Retinal pigment epithelial cell (primary cell): ENCODE results near the gene VSIG10L.

ENCODE experiments used
- DNase-seq: peaks from one replicate; pipeline ENCODE4 v3.0.0-alpha.2; 2010; ENCODE audit warnings: low read depth
- H3K4me3 ChIP-seq: 2 replicates; pipeline ENCODE4 v1.5.1; 2011; ENCODE audit warnings: mild to moderate bottlenecking, low read length, control low read depth, moderate library complexity
- TF ChIP-seq, protein P1 (sequence below): conservative IDR thresholded peaks from 2 replicates; pipeline ENCODE4 v1.5.1; 2011; ENCODE audit warnings: low read depth, low read length, control low read depth, inconsistent platforms

VSIG10L gene

DNA sequence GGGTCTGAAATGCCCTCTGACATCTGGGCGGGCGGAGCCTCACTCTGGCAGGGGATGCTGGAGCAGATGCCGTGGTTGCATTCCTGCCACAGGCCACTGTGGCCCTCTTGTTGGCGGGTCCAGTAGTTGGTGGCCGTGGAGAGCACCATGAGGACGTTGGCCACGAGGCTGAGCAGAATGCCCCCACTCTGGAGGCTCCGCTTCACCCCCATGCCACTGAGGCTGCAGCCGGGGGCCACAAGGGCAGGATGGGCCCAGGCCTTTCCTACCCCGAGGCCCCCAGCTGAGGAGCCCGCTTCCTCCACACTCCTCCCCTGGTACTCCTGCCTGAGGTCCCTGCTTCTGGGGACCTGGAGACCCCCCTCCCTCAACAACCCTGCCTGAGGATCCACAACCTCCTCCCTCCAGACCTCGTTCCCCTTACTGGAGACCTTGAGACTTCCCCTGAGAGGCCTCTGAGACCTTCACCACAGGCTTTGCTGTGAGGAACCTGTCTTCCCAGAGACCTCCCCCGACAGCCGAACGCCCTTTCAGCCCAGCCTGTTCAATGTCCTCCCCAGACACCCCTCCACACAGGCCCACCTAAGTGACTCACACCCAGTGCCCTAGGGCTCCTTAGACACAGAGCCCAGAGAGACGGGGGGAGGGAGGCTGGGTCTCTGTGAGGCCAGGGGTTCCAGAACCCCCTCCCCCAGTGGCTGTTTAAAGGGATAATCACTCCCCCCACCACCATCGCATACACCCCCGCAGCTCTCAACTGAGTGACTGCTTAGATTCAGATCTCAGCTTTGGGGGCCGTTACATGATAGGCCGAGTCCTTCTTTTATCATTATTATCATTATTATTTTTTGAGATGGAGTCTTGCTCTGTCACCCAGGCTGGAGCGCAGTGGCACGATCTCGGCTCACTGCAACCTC, 26.7 kb upstream of the VSIG10L start, which contains the start of gene CLDND2:
Gene CLDND2, minus strand, starts transcription at position 638 of the 917 bp plus-strand sequence. Its CDS starts 426 bp downstream, at position 212.
- H3K4me3 ChIP-seq = peak within 1 kb of the TSS; percentile 72
- TF ChIP-seq, protein P1, sequence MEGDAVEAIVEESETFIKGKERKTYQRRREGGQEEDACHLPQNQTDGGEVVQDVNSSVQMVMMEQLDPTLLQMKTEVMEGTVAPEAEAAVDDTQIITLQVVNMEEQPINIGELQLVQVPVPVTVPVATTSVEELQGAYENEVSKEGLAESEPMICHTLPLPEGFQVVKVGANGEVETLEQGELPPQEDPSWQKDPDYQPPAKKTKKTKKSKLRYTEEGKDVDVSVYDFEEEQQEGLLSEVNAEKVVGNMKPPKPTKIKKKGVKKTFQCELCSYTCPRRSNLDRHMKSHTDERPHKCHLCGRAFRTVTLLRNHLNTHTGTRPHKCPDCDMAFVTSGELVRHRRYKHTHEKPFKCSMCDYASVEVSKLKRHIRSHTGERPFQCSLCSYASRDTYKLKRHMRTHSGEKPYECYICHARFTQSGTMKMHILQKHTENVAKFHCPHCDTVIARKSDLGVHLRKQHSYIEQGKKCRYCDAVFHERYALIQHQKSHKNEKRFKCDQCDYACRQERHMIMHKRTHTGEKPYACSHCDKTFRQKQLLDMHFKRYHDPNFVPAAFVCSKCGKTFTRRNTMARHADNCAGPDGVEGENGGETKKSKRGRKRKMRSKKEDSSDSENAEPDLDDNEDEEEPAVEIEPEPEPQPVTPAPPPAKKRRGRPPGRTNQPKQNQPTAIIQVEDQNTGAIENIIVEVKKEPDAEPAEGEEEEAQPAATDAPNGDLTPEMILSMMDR = no peak
- no peak for DNase-seq

DNA sequence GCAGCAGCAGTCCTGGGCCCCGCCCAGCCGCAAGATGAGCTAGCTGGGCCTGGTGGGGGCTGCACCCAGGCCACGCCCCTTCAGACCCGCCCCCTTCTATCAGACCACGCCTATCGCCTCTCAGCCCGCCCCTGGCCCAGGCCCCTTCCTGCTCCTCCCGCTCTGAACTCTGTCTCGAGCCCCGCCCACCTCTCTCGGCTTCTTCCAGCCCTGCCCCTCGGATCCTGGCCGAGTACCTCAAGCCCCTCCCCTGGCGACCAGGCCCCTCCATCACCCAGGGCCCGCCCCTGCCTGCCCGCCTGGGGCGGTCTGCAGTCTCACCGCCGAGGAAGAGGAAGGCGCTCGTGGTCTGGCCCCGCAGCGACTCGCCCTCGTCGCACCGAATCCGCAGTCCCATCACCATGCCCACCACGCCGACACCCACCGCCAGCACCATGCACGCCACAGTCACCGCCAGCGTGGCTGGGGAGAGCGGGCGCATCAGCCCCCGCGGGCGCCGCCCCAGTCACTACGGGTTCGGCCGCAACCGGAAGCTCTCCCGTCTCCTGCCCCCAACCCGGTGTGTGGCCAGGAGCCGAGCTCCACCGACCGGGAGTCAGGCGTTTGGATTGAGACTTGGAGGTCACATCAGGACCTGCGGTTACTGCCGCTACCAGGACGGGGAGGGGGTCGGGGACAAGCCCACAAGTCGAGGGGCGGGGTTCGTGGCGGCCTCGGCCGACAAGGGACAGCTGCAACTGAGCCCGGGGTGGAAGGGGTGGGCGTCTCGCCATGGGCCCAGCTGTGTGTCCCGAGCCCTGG, 25.8 kb upstream of the VSIG10L start:
- peak; percentile 86 for DNase-seq
- peak overlapping the region; percentile 72 for H3K4me3 ChIP-seq
- TF ChIP-seq, protein P1 = no peak

DNA sequence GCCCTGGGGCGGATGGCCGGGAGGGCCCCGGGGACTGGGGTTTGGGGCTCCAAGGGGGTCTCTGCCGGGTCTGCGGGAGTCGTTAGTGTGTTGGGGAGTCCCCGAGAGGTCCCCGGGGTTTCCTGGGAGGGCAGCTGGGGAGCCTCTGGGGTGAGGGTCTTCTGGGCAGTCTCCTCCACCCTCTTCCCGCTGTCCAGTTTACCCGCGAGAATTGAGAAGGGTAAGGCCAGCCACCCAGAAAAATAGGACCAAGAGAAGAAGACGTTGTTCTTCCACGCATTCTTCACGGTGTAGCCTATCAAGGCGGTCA, 25.3 kb upstream of the VSIG10L start:
- no peak for DNase-seq
- H3K4me3 ChIP-seq = peak overlapping the region; percentile 72
- TF ChIP-seq, protein P1 = no peak

DNA sequence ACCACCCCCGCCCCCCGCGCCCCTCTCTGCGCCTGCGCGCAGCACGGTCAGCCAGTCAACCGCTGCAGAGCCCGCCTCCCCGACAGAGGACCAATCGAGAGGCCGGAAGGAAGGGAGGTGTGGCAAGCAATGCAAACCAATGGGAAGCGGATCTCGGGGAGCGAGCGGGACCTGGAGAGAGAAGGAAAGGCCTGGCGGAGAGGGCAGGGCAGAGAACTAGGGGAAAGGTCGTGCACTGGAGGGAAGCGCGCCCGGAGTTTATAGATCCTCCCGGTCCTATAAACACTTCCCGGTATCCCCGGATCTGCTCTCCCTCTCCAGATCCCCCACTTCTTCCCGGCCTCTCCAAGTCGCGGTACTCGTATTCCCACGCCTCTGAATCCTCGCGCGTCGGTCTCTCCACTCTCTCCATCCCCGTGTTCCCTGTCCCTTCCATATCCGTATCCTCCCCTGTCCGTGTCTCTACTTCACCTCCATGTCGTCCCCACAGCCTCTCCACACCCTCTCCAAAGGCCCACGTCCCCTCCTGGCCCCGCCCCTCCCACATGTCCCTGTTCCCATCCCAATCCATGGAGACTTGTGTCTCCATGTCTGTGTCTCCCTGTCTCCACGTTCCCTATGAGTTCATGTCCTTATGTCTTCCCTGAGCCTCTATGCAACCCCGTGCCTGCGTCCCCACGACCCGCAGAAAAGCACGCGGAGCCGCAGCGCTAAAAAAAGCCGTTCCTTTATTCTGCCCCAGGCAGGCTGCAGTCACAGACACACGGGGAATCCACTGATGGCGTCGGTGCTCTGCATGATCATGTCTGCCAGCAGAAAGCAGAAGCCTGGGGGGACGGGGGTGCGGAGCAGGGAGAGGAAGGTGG, 24.7 kb upstream of the VSIG10L start:
- TF ChIP-seq, protein P1 = no peak
- peak; percentile 94 for DNase-seq
- H3K4me3 ChIP-seq = peak overlapping the region; percentile 92

DNA sequence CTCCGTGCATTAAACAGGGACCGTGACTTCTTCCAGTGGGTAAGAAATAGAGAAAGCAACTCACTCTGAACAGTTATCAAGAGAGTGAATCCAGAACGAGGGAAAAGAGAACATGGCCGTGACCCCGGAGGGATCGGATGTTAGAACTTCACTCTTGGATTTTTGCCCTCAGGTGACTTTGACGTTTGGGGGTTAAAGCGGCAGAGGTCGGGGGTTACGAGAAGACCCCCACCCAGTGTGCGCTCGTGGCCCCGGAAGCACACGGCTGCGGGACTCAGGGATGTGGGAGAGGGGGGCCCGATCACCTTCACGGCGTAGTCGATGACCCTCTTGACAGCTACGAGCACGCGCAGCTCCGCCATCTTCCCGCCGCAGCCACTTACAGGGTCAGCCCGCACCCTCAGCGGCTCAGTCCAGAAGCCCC, 24.0 kb upstream of the VSIG10L start, which contains the start of gene ETFB:
Gene ETFB, minus strand, starts transcription at position 424 of the 424 bp plus-strand sequence. Its CDS starts 62 bp downstream, at position 362.
- peak within 1 kb of the TSS; percentile 92 for H3K4me3 ChIP-seq
- DNase-seq = no peak
- TF ChIP-seq, protein P1 = no peak

DNA sequence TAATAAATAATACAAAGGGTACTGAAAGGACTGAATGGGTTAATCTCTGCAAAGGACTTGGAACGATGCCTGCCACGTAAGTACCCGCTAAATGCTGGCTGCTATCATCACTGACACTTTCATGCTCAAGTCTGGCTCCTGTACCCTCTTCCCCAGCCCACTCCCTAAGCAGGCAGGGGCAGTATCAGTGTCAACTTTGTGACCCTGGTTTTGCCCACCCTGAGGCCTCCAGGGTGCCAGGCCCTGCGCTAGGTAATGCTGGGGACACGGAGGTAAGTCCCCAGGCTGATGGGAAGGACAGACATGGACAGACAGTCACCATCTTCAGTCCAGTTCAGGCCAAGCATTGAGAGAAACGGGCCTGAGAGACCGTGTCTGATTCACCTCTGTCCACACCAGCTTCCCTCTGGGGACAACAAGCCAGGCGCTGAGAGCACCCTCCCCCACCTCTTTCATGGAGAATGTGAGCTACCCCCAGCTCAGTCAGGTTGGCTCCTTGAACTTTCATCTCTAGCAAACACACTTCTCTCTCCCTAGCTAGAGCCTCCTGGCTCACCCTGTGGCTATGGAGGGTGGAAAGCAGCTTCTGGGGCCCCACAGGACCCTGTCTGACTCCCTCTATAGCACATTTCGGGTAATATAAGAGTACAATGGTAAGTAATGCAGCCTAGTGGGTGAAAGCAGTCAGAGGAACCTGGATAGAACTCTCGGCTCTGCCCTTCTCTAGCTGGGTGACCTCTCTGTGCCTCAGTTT, 23.4 kb upstream of the VSIG10L start:
- H3K4me3 ChIP-seq = peak overlapping the region; percentile 92
- TF ChIP-seq, protein P1 = peak; percentile 6
- no peak for DNase-seq
